ENCODE data around the gene MAP3K12. TPM values are rescaled to one million over a fixed set of nuclear protein-coding genes. Genes with fewer than 3 reads are reported as not detected.
"Not testable (repeated sequence)": the region's sequence is repeated elsewhere in the genome, so short reads cannot be mapped to it uniquely, and the experiment has no call there.

MAP3K12 gene
- total and polyA plus RNA-seq, 2 of the 13 experiments (the other 11 are each of a cell fraction or from before 2014, with no cell fraction given) = 0.20 to 1.1 TPM

- DNase-seq (ENCODE audit: low spot score); FAIRE-seq; H4K20me1 ChIP-seq (ENCODE audit: insufficient read depth, low read length); in situ Hi-C loops (cut with HindIII; ENCODE audit: extremely low pct_ligation_motif_present, low pct_unique_long_range_greater_than_20kb); intact Hi-C loops (cut with micrococcal nuclease; ENCODE audit: unreplicated experiment); H3K4me3 ChIP-seq (replicated peaks in 1 of 3; ENCODE audit: insufficient read depth in 1 of 3, low read depth in 2 of 3, low read length in 3 of 3); H3K9ac ChIP-seq (ENCODE audit: insufficient read depth, low read depth, low read length); H3K27me3 ChIP-seq (ENCODE audit: control insufficient read depth in 1 of 2, insufficient read depth in 2 of 2, low read length in 2 of 2); H3K79me2 ChIP-seq (ENCODE audit: insufficient read depth, low read length); H3K9me3 ChIP-seq (ENCODE audit: low read length); H3K27ac ChIP-seq (ENCODE audit: extremely low read length, insufficient read depth, low read length); BruUV-seq (replicated peaks); POLR2A ChIA-PET; H2AFZ ChIP-seq (ENCODE audit: low read length); CTCF ChIA-PET (ENCODE audit: low intra/inter-chr PET ratio, low total read pairs); ATAC-seq; H3K4me2 ChIP-seq (ENCODE audit: low read depth, low read length): not testable (repeated sequence)
- Histone ChIP-seq H3K36me3 (replicated peaks in 1 of 2; ENCODE audit: control insufficient read depth in 1 of 2, insufficient read depth in 2 of 2, low read length in 2 of 2) (peaks cover 10 to 35% of the 10 kb centered on the region in 2 experiments), H3K4me1 (ENCODE audit: insufficient read depth, low read length) (peaks cover 19% of the 10 kb centered on the region)
- WGBS (ENCODE audit: low lambda C conversion rate) = 96% methylated on average over 6 of the region's 6 CpGs
Observed at GRCh38 chr12:53548354-53548753, 49.1 kb upstream of the MAP3K12 start.

- peaks cover 35% of the 10 kb centered on the region for H3K4me1 ChIP-seq (ENCODE audit: insufficient read depth, low read length)
- no peaks in the 10 kb centered on the region for H3K79me2 ChIP-seq (ENCODE audit: insufficient read depth, low read length)
- no peak overlapping the region for H2AFZ ChIP-seq (ENCODE audit: low read length)
- intact Hi-C loops (cut with micrococcal nuclease; ENCODE audit: unreplicated experiment) = loop anchor here (1.0 to 5.0 kb wide), 2 partner anchors 114 to 133 kb away; partner anchors contain the start of gene ATP5MC2
- whole genome bisulfite sequencing (ENCODE audit: low lambda C conversion rate) = 50% methylated on average over 5 of the region's 5 CpGs
- no TSS peak for BruUV-seq (replicated peaks)
- H3K27ac ChIP-seq (ENCODE audit: extremely low read length, insufficient read depth, low read length) = no peak overlapping the region
- DNase-seq (ENCODE audit: low spot score) (peak; percentile 68), ATAC-seq (peak; percentile 90), FAIRE-seq (peak; percentile 63)
- no peak overlapping the region for H3K4me3 ChIP-seq (replicated peaks in 1 of 3; ENCODE audit: insufficient read depth in 1 of 3, low read depth in 2 of 3, low read length in 3 of 3)
- peaks cover 7 to 29% of the 10 kb centered on the region in 2 experiments; a peak in 4 of 5 replicates for H3K36me3 ChIP-seq (replicated peaks in 1 of 2; ENCODE audit: control insufficient read depth in 1 of 2, insufficient read depth in 2 of 2, low read length in 2 of 2)
- H4K20me1 ChIP-seq (ENCODE audit: insufficient read depth, low read length) = no peaks in the 10 kb centered on the region
- no peak overlapping the region for H3K4me2 ChIP-seq (ENCODE audit: low read depth, low read length)
- POLR2A ChIA-PET = interaction anchor here (1.0 to 6.8 kb wide), 4 partner anchors 43 to 132 kb away, joined by 4 to 65 read pairs (median 7); partner anchors contain the start of genes ATF7, ATP5MC2 and TARBP2
- CTCF ChIA-PET (ENCODE audit: low intra/inter-chr PET ratio, low total read pairs) = interaction anchor here (1.9 to 3.6 kb wide), 2 partner anchors 133 to 203 kb away, joined by 6 to 76 read pairs; partner anchors contain the start of gene ATP5MC2
- in situ Hi-C loops (cut with HindIII; ENCODE audit: extremely low pct_ligation_motif_present, low pct_unique_long_range_greater_than_20kb) = loop anchor here (5.0 kb wide), 1 partner anchor 134 kb away; the partner anchor contains the start of gene ATP5MC2
- peak overlapping the region; percentile 25; the same call in 1 of the 2 replicates for H3K9ac ChIP-seq (ENCODE audit: insufficient read depth, low read depth, low read length)
- no peaks in the 10 kb centered on the region for H3K27me3 ChIP-seq (ENCODE audit: control insufficient read depth in 1 of 2, insufficient read depth in 2 of 2, low read length in 2 of 2)
- no peaks in the 10 kb centered on the region for H3K9me3 ChIP-seq (ENCODE audit: low read length)
- 0 out of 2 replicates have a peak, but pooled peaks have one; percentile 29 for TF ChIP-seq ZKSCAN8 (CRISPR knock-in tag; IDR thresholded peaks at IDR 0.05; ENCODE audit: borderline replicate concordance)
- TF ChIP-seq ZNF777 (CRISPR knock-in tag; IDR thresholded peaks at IDR 0.05) = no peak
- TF ChIP-seq PREB (CRISPR knock-in tag; IDR thresholded peaks at IDR 0.05) = no peak
- TF ChIP-seq ZNF251 (CRISPR knock-in tag; IDR thresholded peaks at IDR 0.05) = no peak
- TF ChIP-seq SOX5 (CRISPR knock-in tag; IDR thresholded peaks at IDR 0.05; ENCODE audit: borderline replicate concordance) = 0 out of 2 replicates have a peak, but pooled peaks have one; percentile 9
- peak; percentile 27; the same call in 1 of the 2 replicates for TF ChIP-seq ZBTB25 (CRISPR knock-in tag; IDR thresholded peaks at IDR 0.05)
- peak; percentile 19; the same call in 1 of the 2 replicates for TF ChIP-seq ZGPAT (CRISPR knock-in tag; IDR thresholded peaks at IDR 0.05)
- TF ChIP-seq ZNF557 (CRISPR knock-in tag; IDR thresholded peaks at IDR 0.05) = no peak
- TF ChIP-seq ZNF614 (CRISPR knock-in tag; IDR thresholded peaks at IDR 0.05; ENCODE audit: borderline replicate concordance) = peak; percentile 33; the same call in 1 of the 2 replicates
- no peak for TF ChIP-seq FOSL1 (CRISPR knock-in tag; IDR thresholded peaks at IDR 0.05; ENCODE audit: borderline replicate concordance)
- TF ChIP-seq ZNF263 (CRISPR knock-in tag; IDR thresholded peaks at IDR 0.05) = no peak
- peak; percentile 3 for TF ChIP-seq TEAD3 (CRISPR knock-in tag; optimal IDR thresholded peaks at IDR 0.05; ENCODE audit: borderline replicate concordance)
- TF ChIP-seq ZNF792 (CRISPR knock-in tag; IDR thresholded peaks at IDR 0.05) = 0 out of 2 replicates have a peak, but pooled peaks have one; percentile 19
- TF ChIP-seq GATAD2A (CRISPR knock-in tag; IDR thresholded peaks at IDR 0.05) = peak; percentile 27; the same call in 1 of the 2 replicates
- no peak for TF ChIP-seq ZNF558 (CRISPR knock-in tag; IDR thresholded peaks at IDR 0.05; ENCODE audit: borderline replicate concordance)
- TF ChIP-seq STAG1 (CRISPR knock-in tag; IDR thresholded peaks at IDR 0.05) = peak; percentile 85
Observed at GRCh38 chr12:53543539-53543938, 44.3 kb upstream of the MAP3K12 start.

Data from HepG2 (cell line).